HEK293 (cell line): ENCODE results near the gene SANBR.

ENCODE experiments used
- CTCF ChIA-PET: fragments of 350-600 bp; formaldehyde crosslinking; extraction: SDS; loops from one replicate; lab custom pipeline; 2021; ENCODE audit warnings: antibody characterized with exemption; lab: Yijun Ruan, JAX
- POLR2A ChIA-PET: fragments of 300-600 bp; formaldehyde crosslinking; extraction: SDS; loops from one replicate; lab custom pipeline; 2020; ENCODE audit warnings: antibody characterized with exemption, inconsistent platforms; lab: Yijun Ruan, JAX
- H3K27ac ChIP-seq: fragments of 200-500 bp; sonication (Bioruptor generic); 2 replicates; pipeline ENCODE4 v1.5.1; 2014; ENCODE audit warnings: low read depth, low read length, control low read depth, inconsistent platforms; ENCODE audit errors: extremely low read depth
- H3K36me3 ChIP-seq, 2 experiments: fragments of 200-500 bp in 1 of 2; sonication (Bioruptor generic) in 1 of 2; 1 replicate in 1 of 2; 2 replicates in 1 of 2; pipeline ENCODE4 v1.5.1; 2014 to 2017; ENCODE audit warnings: inconsistent platforms in 2 of 2, low read length in 2 of 2; ENCODE audit not compliant: control insufficient read depth in 2 of 2, insufficient read depth in 1 of 2
- H3K4me1 ChIP-seq: fragments of 200-500 bp; sonication (Bioruptor generic); 2 replicates; pipeline ENCODE4 v1.5.1; 2014; ENCODE audit warnings: mild to moderate bottlenecking, low read length, inconsistent platforms; ENCODE audit not compliant: control insufficient read depth, insufficient read depth
- H3K4me3 ChIP-seq: 2 replicates; pipeline ENCODE4 v1.5.1; 2011; ENCODE audit warnings: low read depth, mild to moderate bottlenecking, control low read depth, low read length, moderate library complexity
- H3K9me3 ChIP-seq: fragments of 200-500 bp; sonication (Bioruptor generic); 2 replicates; pipeline ENCODE4 v1.5.1; 2014; ENCODE audit warnings: low read depth, low read length, inconsistent platforms; ENCODE audit not compliant: control insufficient read depth, insufficient read depth
- KLF16 ChIP-seq: fragments of 450-650 bp; formaldehyde crosslinking; IDR thresholded peaks from 2 replicates; pipeline ENCODE4 v1.5.1; 2017; ENCODE audit warnings: missing biosample characterization, missing genetic modification characterization
- TSHZ1 ChIP-seq: fragments of 450-650 bp; formaldehyde crosslinking; IDR thresholded peaks from 2 replicates; pipeline ENCODE4 v1.5.1; 2016; ENCODE audit warnings: missing biosample characterization, missing genetic modification characterization, borderline replicate concordance
- ZFP69B ChIP-seq: fragments of 450-650 bp; formaldehyde crosslinking; IDR thresholded peaks from 2 replicates; pipeline ENCODE4 v1.5.1; 2016; ENCODE audit warnings: missing biosample characterization, missing genetic modification characterization
- ZNF112 ChIP-seq: fragments of 450-650 bp; formaldehyde crosslinking; IDR thresholded peaks from 2 replicates; pipeline ENCODE4 v1.5.0; 2017; ENCODE audit warnings: missing biosample characterization, missing genetic modification characterization
- ZNF211 ChIP-seq: fragments of 450-650 bp; formaldehyde crosslinking; IDR thresholded peaks from 2 replicates; pipeline ENCODE4 v1.5.1; 2016; ENCODE audit warnings: low read depth, missing biosample characterization, missing genetic modification characterization
- ZNF366 ChIP-seq: fragments of 450-650 bp; formaldehyde crosslinking; conservative IDR thresholded peaks from 2 replicates; pipeline ENCODE4 v1.5.1; 2016; ENCODE audit warnings: missing biosample characterization, missing genetic modification characterization
- ZNF596 ChIP-seq: fragments of 450-650 bp; IDR thresholded peaks from 2 replicates; pipeline ENCODE4 v1.5.0; 2018; ENCODE audit warnings: missing biosample characterization, mild to moderate bottlenecking, missing genetic modification characterization, moderate library complexity
- ZNF792 ChIP-seq: fragments of 450-650 bp; formaldehyde crosslinking; IDR thresholded peaks from 2 replicates; pipeline ENCODE4 v1.5.1; 2016; ENCODE audit warnings: missing biosample characterization, missing genetic modification characterization
- ZSCAN18 ChIP-seq: fragments of 450-650 bp; formaldehyde crosslinking; IDR thresholded peaks from 2 replicates; pipeline ENCODE4 v1.5.1; 2016; ENCODE audit warnings: missing biosample characterization, missing genetic modification characterization
- TF ChIP-seq, protein P1 (sequence below): fragments of 450-650 bp; formaldehyde crosslinking; optimal IDR thresholded peaks from 2 replicates; pipeline ENCODE3; 2016; ENCODE audit warnings: missing biosample characterization, mild to moderate bottlenecking, missing genetic modification characterization
- TF ChIP-seq, protein P2 (sequence below): fragments of 450-650 bp; formaldehyde crosslinking; IDR thresholded peaks from 2 replicates; pipeline ENCODE4 v1.5.1; 2016; ENCODE audit warnings: missing biosample characterization, missing genetic modification characterization
- TF ChIP-seq, protein P3 (sequence below): fragments of 450-650 bp; formaldehyde crosslinking; IDR thresholded peaks from 2 replicates; pipeline ENCODE4 v1.5.1; 2016; ENCODE audit warnings: missing biosample characterization, missing genetic modification characterization, borderline replicate concordance
- TF ChIP-seq, protein P4 (sequence below): fragments of 450-650 bp; formaldehyde crosslinking; IDR thresholded peaks from 2 replicates; pipeline ENCODE4 v1.5.1; 2016; ENCODE audit warnings: missing biosample characterization, missing genetic modification characterization
- TF ChIP-seq, protein P5 (sequence below): fragments of 450-650 bp; IDR thresholded peaks from 2 replicates; pipeline ENCODE4 v1.5.1; 2018; ENCODE audit warnings: missing biosample characterization, missing genetic modification characterization

The SANBR gene

GRCh38 chr2:61045226-61045625 is 20.4 kb upstream of the SANBR start (continued):
- TF ChIP-seq ZSCAN18 (no peak), ZNF596 (tag by site-specific recombination) (no peak)
- TF ChIP-seq, protein P1, sequence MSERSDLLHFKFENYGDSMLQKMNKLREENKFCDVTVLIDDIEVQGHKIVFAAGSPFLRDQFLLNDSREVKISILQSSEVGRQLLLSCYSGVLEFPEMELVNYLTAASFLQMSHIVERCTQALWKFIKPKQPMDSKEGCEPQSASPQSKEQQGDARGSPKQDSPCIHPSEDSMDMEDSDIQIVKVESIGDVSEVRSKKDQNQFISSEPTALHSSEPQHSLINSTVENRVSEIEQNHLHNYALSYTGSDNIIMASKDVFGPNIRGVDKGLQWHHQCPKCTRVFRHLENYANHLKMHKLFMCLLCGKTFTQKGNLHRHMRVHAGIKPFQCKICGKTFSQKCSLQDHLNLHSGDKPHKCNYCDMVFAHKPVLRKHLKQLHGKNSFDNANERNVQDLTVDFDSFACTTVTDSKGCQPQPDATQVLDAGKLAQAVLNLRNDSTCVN (tag by site-specific recombination), result no peak
- TF ChIP-seq, protein P2, sequence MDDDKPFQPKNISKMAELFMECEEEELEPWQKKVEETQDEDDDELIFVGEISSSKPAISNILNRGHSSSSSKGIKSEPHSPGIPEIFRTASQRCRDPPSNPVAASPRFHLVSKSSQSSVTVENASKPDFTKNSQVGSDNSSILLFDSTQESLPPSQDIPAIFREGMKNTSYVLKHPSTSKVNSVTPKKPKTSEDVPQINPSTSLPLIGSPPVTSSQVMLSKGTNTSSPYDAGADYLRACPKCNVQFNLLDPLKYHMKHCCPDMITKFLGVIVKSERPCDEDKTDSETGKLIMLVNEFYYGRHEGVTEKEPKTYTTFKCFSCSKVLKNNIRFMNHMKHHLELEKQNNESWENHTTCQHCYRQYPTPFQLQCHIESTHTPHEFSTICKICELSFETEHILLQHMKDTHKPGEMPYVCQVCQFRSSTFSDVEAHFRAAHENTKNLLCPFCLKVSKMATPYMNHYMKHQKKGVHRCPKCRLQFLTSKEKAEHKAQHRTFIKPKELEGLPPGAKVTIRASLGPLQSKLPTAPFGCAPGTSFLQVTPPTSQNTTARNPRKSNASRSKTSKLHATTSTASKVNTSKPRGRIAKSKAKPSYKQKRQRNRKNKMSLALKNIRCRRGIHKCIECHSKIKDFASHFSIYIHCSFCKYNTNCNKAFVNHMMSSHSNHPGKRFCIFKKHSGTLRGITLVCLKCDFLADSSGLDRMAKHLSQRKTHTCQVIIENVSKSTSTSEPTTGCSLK (tag by site-specific recombination), result no peak

DNA sequence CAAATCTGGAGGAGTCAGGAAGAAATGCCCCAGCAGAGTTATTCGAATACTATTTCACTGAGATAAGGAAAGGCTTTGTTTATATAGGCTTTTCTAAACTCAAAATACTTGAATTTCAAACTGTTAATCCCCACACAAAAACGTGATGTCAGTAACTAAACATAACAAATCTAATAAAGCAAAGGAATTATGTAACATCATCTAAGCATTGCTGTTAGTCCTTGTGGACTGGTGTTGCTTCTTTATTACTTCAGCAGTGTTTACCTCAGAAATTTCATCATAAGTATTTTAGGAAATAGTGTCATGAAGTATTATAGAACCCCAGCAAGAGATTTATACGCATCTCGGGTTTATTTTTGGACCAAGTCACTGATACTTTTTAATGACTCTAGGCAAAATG is 19.7 kb upstream of the SANBR start:
- no peaks in the 10 kb centered on the region for H3K9me3 ChIP-seq
- no peak overlapping the region for H3K4me3 ChIP-seq
- peaks cover 6% of the 10 kb centered on the region for H3K4me1 ChIP-seq
- H3K27ac ChIP-seq, result no peak overlapping the region
- peaks cover 17 to 30% of the 10 kb centered on the region in 2 experiments for H3K36me3 ChIP-seq
- POLR2A ChIA-PET, result no interaction called here
- CTCF ChIA-PET, result interaction anchor here (1.0 kb wide), 1 partner anchor 11 kb away, joined by 4 read pairs; no protein-coding TSS in a partner anchor
- TF ChIP-seq TSHZ1 (tag by site-specific recombination) (no peak), ZFP69B (peak; percentile 74; the same call in 1 of the 2 replicates), ZNF792 (tag by site-specific recombination) (no peak), KLF16 (tag by site-specific recombination) (0 out of 2 replicates have a peak, but pooled peaks have one; percentile 33), ZNF112 (tag by site-specific recombination) (no peak), ZNF366 (peak; percentile 68), ZNF211 (tag by site-specific recombination) (no peak)
- TF ChIP-seq, protein P3, sequence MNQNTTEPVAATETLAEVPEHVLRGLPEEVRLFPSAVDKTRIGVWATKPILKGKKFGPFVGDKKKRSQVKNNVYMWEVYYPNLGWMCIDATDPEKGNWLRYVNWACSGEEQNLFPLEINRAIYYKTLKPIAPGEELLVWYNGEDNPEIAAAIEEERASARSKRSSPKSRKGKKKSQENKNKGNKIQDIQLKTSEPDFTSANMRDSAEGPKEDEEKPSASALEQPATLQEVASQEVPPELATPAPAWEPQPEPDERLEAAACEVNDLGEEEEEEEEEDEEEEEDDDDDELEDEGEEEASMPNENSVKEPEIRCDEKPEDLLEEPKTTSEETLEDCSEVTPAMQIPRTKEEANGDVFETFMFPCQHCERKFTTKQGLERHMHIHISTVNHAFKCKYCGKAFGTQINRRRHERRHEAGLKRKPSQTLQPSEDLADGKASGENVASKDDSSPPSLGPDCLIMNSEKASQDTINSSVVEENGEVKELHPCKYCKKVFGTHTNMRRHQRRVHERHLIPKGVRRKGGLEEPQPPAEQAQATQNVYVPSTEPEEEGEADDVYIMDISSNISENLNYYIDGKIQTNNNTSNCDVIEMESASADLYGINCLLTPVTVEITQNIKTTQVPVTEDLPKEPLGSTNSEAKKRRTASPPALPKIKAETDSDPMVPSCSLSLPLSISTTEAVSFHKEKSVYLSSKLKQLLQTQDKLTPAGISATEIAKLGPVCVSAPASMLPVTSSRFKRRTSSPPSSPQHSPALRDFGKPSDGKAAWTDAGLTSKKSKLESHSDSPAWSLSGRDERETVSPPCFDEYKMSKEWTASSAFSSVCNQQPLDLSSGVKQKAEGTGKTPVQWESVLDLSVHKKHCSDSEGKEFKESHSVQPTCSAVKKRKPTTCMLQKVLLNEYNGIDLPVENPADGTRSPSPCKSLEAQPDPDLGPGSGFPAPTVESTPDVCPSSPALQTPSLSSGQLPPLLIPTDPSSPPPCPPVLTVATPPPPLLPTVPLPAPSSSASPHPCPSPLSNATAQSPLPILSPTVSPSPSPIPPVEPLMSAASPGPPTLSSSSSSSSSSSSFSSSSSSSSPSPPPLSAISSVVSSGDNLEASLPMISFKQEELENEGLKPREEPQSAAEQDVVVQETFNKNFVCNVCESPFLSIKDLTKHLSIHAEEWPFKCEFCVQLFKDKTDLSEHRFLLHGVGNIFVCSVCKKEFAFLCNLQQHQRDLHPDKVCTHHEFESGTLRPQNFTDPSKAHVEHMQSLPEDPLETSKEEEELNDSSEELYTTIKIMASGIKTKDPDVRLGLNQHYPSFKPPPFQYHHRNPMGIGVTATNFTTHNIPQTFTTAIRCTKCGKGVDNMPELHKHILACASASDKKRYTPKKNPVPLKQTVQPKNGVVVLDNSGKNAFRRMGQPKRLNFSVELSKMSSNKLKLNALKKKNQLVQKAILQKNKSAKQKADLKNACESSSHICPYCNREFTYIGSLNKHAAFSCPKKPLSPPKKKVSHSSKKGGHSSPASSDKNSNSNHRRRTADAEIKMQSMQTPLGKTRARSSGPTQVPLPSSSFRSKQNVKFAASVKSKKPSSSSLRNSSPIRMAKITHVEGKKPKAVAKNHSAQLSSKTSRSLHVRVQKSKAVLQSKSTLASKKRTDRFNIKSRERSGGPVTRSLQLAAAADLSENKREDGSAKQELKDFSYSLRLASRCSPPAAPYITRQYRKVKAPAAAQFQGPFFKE (tag by site-specific recombination), result no peak
- TF ChIP-seq, protein P4, sequence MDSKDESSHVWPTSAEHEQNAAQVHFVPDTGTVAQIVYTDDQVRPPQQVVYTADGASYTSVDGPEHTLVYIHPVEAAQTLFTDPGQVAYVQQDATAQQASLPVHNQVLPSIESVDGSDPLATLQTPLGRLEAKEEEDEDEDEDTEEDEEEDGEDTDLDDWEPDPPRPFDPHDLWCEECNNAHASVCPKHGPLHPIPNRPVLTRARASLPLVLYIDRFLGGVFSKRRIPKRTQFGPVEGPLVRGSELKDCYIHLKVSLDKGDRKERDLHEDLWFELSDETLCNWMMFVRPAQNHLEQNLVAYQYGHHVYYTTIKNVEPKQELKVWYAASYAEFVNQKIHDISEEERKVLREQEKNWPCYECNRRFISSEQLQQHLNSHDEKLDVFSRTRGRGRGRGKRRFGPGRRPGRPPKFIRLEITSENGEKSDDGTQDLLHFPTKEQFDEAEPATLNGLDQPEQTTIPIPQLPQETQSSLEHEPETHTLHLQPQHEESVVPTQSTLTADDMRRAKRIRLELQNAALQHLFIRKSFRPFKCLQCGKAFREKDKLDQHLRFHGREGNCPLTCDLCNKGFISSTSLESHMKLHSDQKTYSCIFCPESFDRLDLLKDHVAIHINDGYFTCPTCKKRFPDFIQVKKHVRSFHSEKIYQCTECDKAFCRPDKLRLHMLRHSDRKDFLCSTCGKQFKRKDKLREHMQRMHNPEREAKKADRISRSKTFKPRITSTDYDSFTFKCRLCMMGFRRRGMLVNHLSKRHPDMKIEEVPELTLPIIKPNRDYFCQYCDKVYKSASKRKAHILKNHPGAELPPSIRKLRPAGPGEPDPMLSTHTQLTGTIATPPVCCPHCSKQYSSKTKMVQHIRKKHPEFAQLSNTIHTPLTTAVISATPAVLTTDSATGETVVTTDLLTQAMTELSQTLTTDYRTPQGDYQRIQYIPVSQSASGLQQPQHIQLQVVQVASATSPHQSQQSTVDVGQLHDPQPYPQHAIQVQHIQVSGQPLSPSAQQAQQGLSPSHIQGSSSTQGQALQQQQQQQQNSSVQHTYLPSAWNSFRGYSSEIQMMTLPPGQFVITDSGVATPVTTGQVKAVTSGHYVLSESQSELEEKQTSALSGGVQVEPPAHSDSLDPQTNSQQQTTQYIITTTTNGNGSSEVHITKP (tag by site-specific recombination), result 0 out of 2 replicates have a peak, but pooled peaks have one; percentile 41
- TF ChIP-seq, protein P5, sequence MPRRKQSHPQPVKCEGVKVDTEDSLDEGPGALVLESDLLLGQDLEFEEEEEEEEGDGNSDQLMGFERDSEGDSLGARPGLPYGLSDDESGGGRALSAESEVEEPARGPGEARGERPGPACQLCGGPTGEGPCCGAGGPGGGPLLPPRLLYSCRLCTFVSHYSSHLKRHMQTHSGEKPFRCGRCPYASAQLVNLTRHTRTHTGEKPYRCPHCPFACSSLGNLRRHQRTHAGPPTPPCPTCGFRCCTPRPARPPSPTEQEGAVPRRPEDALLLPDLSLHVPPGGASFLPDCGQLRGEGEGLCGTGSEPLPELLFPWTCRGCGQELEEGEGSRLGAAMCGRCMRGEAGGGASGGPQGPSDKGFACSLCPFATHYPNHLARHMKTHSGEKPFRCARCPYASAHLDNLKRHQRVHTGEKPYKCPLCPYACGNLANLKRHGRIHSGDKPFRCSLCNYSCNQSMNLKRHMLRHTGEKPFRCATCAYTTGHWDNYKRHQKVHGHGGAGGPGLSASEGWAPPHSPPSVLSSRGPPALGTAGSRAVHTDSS (tag by site-specific recombination), result no peak
